IMR-90 (cell line): ENCODE measurements around the gene PDLIM1. TPM values are rescaled to one million over a fixed set of nuclear protein-coding genes. Genes with fewer than 3 reads are reported as not detected.

Experiments
- ATAC-seq: fragments of 200-7000 bp; cut with Tn5 transposase; 2 replicates; pipeline ENCODE4 v1.9.1; 2020; ENCODE audit warnings: low read depth, mild to moderate bottlenecking, moderate library complexity
- BruUV-seq: library from RNA; stranded (reverse); fragments of 400-500 nt; replicated peaks from 2 replicates; lab custom pipeline; 2021; lab: Mats Ljungman, UMichigan
- CTCF ChIA-PET: fragments of 300-600 bp; formaldehyde crosslinking; extraction: SDS; loops from one replicate; lab custom pipeline; 2021; ENCODE audit warnings: antibody characterized with exemption; lab: Yijun Ruan, JAX
- POLR2A ChIA-PET: fragments of 300-600 bp; sonication (Branson Sonifier 250); formaldehyde crosslinking; loops from one replicate; lab custom pipeline; 2022; ENCODE audit warnings: antibody characterized with exemption; ENCODE audit not compliant: unreplicated experiment; lab: Charles Lee
- DNase-seq: peaks from one replicate; pipeline ENCODE4 v3.0.0; 2013
- H2AFZ ChIP-seq: replicated peaks from 2 replicates; pipeline ENCODE3; 2013; ENCODE audit warnings: low read length, mild to moderate bottlenecking; ENCODE audit not compliant: poor library complexity
- H2AK5ac ChIP-seq: 2 replicates; pipeline ENCODE4 v1.6.1; 2013; ENCODE audit warnings: low read depth, low read length, inconsistent platforms
- H2AK9ac ChIP-seq: replicated peaks from 2 replicates; pipeline ENCODE3; 2013; ENCODE audit warnings: mild to moderate bottlenecking, low read depth, low read length, moderate library complexity; ENCODE audit not compliant: poor library complexity
- H2BK120ac ChIP-seq: 2 replicates; pipeline ENCODE4 v1.6.1; 2013; ENCODE audit warnings: low read depth, low read length, inconsistent platforms
- H2BK15ac ChIP-seq: 3 replicates; pipeline ENCODE4 v1.6.1; 2013; ENCODE audit warnings: low read depth, low read length, inconsistent platforms
- H2BK20ac ChIP-seq: 2 replicates; pipeline ENCODE4 v1.6.1; 2013; ENCODE audit warnings: low read depth, mild to moderate bottlenecking, inconsistent platforms, low read length, moderate library complexity
- H2BK5ac ChIP-seq: 2 replicates; pipeline ENCODE4 v1.6.1; 2013; ENCODE audit warnings: mild to moderate bottlenecking, low read depth, low read length, inconsistent platforms; ENCODE audit not compliant: poor library complexity, severe bottlenecking
- H3K14ac ChIP-seq: replicated peaks from 2 replicates; pipeline ENCODE4 v1.6.1; 2013; ENCODE audit warnings: low read depth, low read length, inconsistent platforms
- H3K18ac ChIP-seq: 2 replicates; pipeline ENCODE4 v1.6.1; 2013; ENCODE audit warnings: low read depth, low read length, control low read depth
- H3K23ac ChIP-seq: 2 replicates; pipeline ENCODE4 v1.6.1; 2013; ENCODE audit warnings: low read depth, low read length, inconsistent platforms
- H3K27ac ChIP-seq: 2 replicates; pipeline ENCODE4 v1.5.1; 2013; ENCODE audit warnings: mild to moderate bottlenecking, control low read depth, low read length; ENCODE audit not compliant: insufficient read depth
- H3K27me3 ChIP-seq: 2 replicates; pipeline ENCODE4 v1.6.1; 2013; ENCODE audit warnings: low read length; ENCODE audit not compliant: control insufficient read depth, insufficient read depth
- H3K36me3 ChIP-seq: 2 replicates; pipeline ENCODE4 v1.6.1; 2013; ENCODE audit warnings: low read length, mixed read lengths; ENCODE audit not compliant: control insufficient read depth, insufficient read depth
- H3K4ac ChIP-seq: 2 replicates; pipeline ENCODE4 v1.6.1; 2013; ENCODE audit warnings: low read depth, low read length, inconsistent platforms
- H3K4me1 ChIP-seq: 2 replicates; pipeline ENCODE4 v1.6.1; 2013; ENCODE audit warnings: low read length, mixed read lengths; ENCODE audit not compliant: control insufficient read depth, insufficient read depth
- H3K4me2 ChIP-seq: 2 replicates; pipeline ENCODE4 v1.6.1; 2013; ENCODE audit warnings: low read depth, mild to moderate bottlenecking, control low read depth, low read length, moderate library complexity
- H3K4me3 ChIP-seq: 2 replicates; pipeline ENCODE4 v1.5.1; 2013; ENCODE audit warnings: low read depth, mild to moderate bottlenecking, control low read depth, low read length, moderate library complexity; ENCODE audit not compliant: insufficient read depth
- H3K56ac ChIP-seq: 2 replicates; pipeline ENCODE4 v1.6.1; 2013; ENCODE audit warnings: low read length, inconsistent platforms; ENCODE audit not compliant: insufficient read depth; ENCODE audit errors: extremely low read depth
- H3K79me1 ChIP-seq, 2 experiments: 2 replicates each; pipeline ENCODE4 v1.6.1; 2013; ENCODE audit warnings: low read length in 2 of 2, inconsistent platforms in 1 of 2, low read depth in 1 of 2
- H3K9ac ChIP-seq: 2 replicates; pipeline ENCODE4 v1.6.1; 2013; ENCODE audit warnings: low read depth, low read length, control low read depth
- H3K9me1 ChIP-seq: 2 replicates; pipeline ENCODE4 v1.6.1; 2013; ENCODE audit warnings: low read length, inconsistent platforms; ENCODE audit not compliant: insufficient read depth
- H3K9me3 ChIP-seq: 2 replicates; pipeline ENCODE4 v1.6.1; 2013; ENCODE audit warnings: low read length; ENCODE audit not compliant: control insufficient read depth, insufficient read depth
- H4K20me1 ChIP-seq: 2 replicates; pipeline ENCODE4 v1.6.1; 2013; ENCODE audit warnings: low read length, inconsistent platforms; ENCODE audit not compliant: insufficient read depth
- H4K5ac ChIP-seq: 2 replicates; pipeline ENCODE4 v1.6.1; 2013; ENCODE audit warnings: mild to moderate bottlenecking, low read depth, low read length, control low read depth
- H4K8ac ChIP-seq, 2 experiments: 2 replicates each; pipeline ENCODE4 v1.6.1; 2013; ENCODE audit warnings: low read depth in 2 of 2, low read length in 2 of 2, control low read depth in 1 of 2, inconsistent platforms in 1 of 2
- H4K91ac ChIP-seq: 2 replicates; pipeline ENCODE4 v1.6.1; 2013; ENCODE audit warnings: low read depth, low read length, inconsistent platforms; ENCODE audit not compliant: insufficient read depth
- MAFK ChIP-seq: IDR thresholded peaks from 2 replicates; pipeline ENCODE4 v1.6.1; 2012; ENCODE audit warnings: low read depth, low read length, improper control_type of control experiment
- NFE2L2 ChIP-seq: fragments of 150-350 bp; IDR thresholded peaks from 2 replicates; pipeline ENCODE4 v1.6.1; 2016; ENCODE audit warnings: low read depth, mild to moderate bottlenecking, low read length
- WGBS, 2 experiments: methylation state at CpG; one replicate each; pipeline versions ENCODE4 v1.1.5 to v1.1.7; 2013; ENCODE audit warnings: missing lambda C conversion rate in 2 of 2; ENCODE audit not compliant: insufficient read length in 1 of 2; ENCODE audit errors: extremely low coverage in 2 of 2; 5-methylcytosine and 5-hydroxymethylcytosine counted together
- dilution Hi-C: fragments of 300-500 bp; cut with HindIII; formaldehyde crosslinking; loops from one replicate; pipeline ENCODE4 v1.14.3; 2018; ENCODE audit warnings: low sequenced_read_pairs; ENCODE audit not compliant: unreplicated experiment
- in situ Hi-C: fragments of 300-500 bp; cut with MboI; formaldehyde crosslinking; loops from 3 replicates; pipeline ENCODE4 v1.14.3; 2019; ENCODE audit warnings: low sequenced_read_pairs, inconsistent platforms, mixed read lengths
- intact Hi-C: fragments of 100-400 bp; cut with micrococcal nuclease; formaldehyde crosslinking; loops from 2 replicates; pipeline ENCODE4 v1.10.0; 2022
- polyA plus RNA-seq, 3 experiments: library from polyadenylated mRNA; depleted of rRNA; stranded (reverse); fragments of >200 nt; gene quantifications; 2 replicates each; pipeline ENCODE4 v1.2.3, GENCODE V29; 2012; ENCODE audit warnings: low replicate concordance in 1 of 3
- total RNA-seq: library from RNA; depleted of rRNA; stranded (reverse); fragments of >200 nt; gene quantifications from 2 replicates; pipeline ENCODE4 v1.2.3, GENCODE V29; 2012

PDLIM1 gene
- total and polyA plus RNA-seq, 2 of the 4 experiments (the other 2 are of a cell fraction): 30.1 to 187 TPM

DNA sequence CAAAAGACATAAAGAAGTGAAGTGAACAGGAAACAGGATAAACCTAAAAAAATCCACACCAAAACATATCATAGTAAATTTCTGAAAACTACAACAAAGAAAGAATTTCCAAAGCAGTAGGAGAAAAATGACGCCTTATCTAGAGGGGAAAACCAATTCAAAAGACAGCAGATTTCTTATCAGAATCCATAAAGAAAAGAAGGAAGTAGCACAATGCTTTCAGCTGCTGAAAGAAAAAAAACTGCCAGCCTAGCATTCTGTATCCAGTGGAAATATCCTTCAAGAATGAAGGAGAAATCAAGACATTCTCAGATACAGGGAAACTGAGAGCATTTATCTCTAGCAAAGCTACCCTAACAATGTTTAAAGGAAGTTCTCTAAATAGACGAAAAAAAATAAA lies 37.8 kb downstream of the PDLIM1 start:
- no peak overlapping the region for H2BK120ac ChIP-seq
- no peak overlapping the region for H3K4ac ChIP-seq
- no peak overlapping the region for H3K18ac ChIP-seq
- no peak overlapping the region for H2BK5ac ChIP-seq
- dilution Hi-C loops: no loop called here
- no peak for DNase-seq
- no peak overlapping the region for H2BK20ac ChIP-seq
- TF ChIP-seq MAFK (peak; percentile 28; the same call in 1 of the 2 replicates), NFE2L2 (no peak)
- WGBS, 2 experiments: no CpG with 5 or more reads among the region's 2 CpGs
- H2AK5ac ChIP-seq: no peak overlapping the region
- H2AK9ac ChIP-seq: no peak overlapping the region
- no peak overlapping the region for H3K9ac ChIP-seq
- H3K9me1 ChIP-seq: peaks cover 24% of the 10 kb centered on the region
- in situ Hi-C loops: no loop called here
- H3K27me3 ChIP-seq: no peaks in the 10 kb centered on the region
- no peak overlapping the region for H4K91ac ChIP-seq
- peaks cover 11% of the 10 kb centered on the region for H3K4me1 ChIP-seq
- H4K8ac ChIP-seq: no peak overlapping the region
- peaks cover 4% of the 10 kb centered on the region; the same call in 1 of the 2 replicates for H3K9me3 ChIP-seq
- no TSS peak for BruUV-seq
- H3K27ac ChIP-seq: no peak overlapping the region
- POLR2A ChIA-PET: no interaction called here
- H3K79me1 ChIP-seq: peaks cover 17 to 52% of the 10 kb centered on the region in 2 experiments; a peak in 3 of 4 replicates
- no peak for ATAC-seq
- H2AFZ ChIP-seq: no peak overlapping the region
- intact Hi-C loops: no loop called here
- H4K5ac ChIP-seq: no peak overlapping the region
- H4K20me1 ChIP-seq: peaks cover 3% of the 10 kb centered on the region; the same call in 1 of the 2 replicates
- no peak overlapping the region for H2BK15ac ChIP-seq
- H3K56ac ChIP-seq: no peak overlapping the region
- CTCF ChIA-PET: no interaction called here
- H3K23ac ChIP-seq: no peak overlapping the region
- no peak overlapping the region for H3K14ac ChIP-seq
- no peak overlapping the region for H3K4me3 ChIP-seq
- no peak overlapping the region for H3K4me2 ChIP-seq
- H3K36me3 ChIP-seq: peaks cover 29% of the 10 kb centered on the region
